Activated effector memory CD4-positive, alpha-beta T cell treated with anti-CD3 and anti-CD28 coated beads, Interleukin-2, amount 50 U/mL, for 16 hours (primary cell): ENCODE results near the gene SH2D6.
"Not testable (repeated sequence)": the region's sequence is repeated elsewhere in the genome, so short reads cannot be mapped to it uniquely, and the experiment has no call there.

ENCODE experiments used
- DNase-seq: peaks from one replicate; pipeline ENCODE4 v3.0.0-alpha.2; 2020

Gene SH2D6

DNA sequence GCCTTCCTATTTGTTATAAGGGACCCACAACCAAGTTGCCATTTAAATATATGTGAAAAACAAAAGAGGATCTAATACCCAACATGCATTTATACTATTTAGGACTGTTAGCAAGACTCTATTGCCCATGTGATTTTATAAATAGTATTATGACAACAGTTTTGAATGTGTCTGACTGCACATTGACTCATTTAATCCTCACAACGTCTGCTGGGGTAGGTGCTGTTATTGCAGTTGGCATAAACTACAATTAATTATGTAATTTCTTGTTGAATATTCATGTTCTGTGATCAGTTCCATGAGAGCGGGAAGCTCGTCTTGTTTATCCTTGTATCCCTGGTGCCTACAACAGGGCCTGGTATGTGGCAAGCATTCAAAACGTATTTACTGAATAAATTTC lies 53.7 kb downstream of the SH2D6 start:
- no peak for DNase-seq

GRCh38 chr2:85475799-85476490 lies 57.4 kb downstream of the SH2D6 start:
- no peak for DNase-seq

- no peak for DNase-seq
Observed at GRCh38 chr2:85476624-85477023, 58.1 kb downstream of the SH2D6 start.

- no peak for DNase-seq
Observed at GRCh38 chr2:85477884-85478283, 59.4 kb downstream of the SH2D6 start.

DNA sequence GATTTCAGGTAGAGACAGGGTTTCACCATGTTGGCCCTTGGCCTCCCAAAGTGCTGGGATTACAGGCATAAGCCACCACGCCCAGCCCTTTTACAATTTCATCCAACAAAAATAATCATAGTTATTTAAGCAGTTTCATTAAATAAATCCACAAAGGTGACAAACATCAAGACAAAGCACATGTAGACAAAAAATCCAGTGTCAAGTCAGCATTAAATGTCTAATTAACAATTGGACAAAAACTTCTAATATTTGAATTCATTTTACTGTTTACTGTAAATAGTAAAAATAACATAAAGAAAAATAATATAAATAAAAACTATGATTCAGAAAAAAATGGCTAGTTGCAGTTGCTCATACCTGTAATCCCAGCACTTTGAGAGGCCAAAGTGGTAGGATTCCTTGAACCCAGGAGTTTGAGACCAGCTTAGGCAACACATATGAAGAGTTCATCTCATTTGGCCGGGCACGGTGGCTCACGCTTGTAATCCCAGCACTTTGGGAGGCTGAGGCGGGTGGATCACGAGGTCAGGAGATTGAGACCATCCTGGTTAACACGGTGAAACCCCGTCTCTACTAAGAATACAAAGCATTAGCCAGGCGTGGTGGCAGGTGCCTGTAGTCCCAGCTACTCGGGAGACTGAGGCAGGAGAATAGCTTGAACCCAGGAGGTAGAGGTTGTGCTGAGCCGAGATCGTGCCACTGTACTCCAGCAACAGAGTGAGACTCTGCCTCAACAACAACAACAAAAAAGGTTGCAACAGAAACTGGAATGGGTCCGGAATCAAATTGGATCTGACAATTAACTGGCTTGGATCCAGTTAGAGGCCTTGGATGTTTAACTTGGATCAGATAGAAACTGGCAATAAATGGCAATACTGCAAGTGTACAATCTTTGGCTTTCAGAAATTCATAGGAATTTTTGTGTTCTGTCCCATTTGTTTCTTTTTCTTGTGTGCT lies 63.6 kb downstream of the SH2D6 start:
- no peak for DNase-seq

DNA sequence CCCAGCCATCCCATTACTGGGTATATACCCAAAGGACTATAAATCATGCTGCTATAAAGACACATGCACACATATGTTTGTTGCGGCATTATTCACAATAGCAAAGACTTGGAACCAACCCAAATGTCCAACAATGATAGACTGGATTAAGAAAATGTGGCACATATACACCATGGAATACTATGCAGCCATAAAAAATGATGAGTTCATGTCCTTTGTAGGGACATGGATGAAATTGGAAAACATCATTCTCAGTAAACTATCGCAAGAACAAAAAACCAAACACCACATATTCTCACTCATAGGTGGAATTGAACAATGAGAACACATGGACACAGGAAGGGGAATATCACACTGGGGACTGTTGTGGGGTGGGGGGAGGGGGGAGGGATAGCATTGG lies 66.1 kb downstream of the SH2D6 start:
- DNase-seq = not testable (repeated sequence)

- no peak for DNase-seq
Observed at GRCh38 chr2:85485815-85486214, 67.3 kb downstream of the SH2D6 start.
